Vagina (tissue), 2 donors: ENCODE results near the gene TBX10.

Source experiments
- POLR2A ChIP-seq, 2 donors: fragments of 450-650 bp; IDR thresholded peaks; one replicate each; pipeline ENCODE4 v1.6.1; 2017; ENCODE audit warnings: antibody characterized with exemption in 2 of 2, mild to moderate bottlenecking in 2 of 2, moderate library complexity in 2 of 2
- POLR2AphosphoS5 ChIP-seq, 2 donors: sonication (generic); formaldehyde crosslinking; IDR thresholded peaks; one replicate each; pipeline ENCODE4 v1.9.0; 2017; ENCODE audit warnings: antibody characterized with exemption in 2 of 2, mild to moderate bottlenecking in 2 of 2, low read depth in 1 of 2; ENCODE audit not compliant: insufficient read depth in 1 of 2
- TF ChIP-seq, protein P1 (sequence below), 3 experiments: fragments of 450-650 bp in 2 of 3; fragments of 200-600 bp in 1 of 3; sonication (generic) in 1 of 3; IDR thresholded peaks; one replicate each; pipeline ENCODE4 v1.5.1; 2017 to 2019; ENCODE audit warnings: antibody characterized with exemption in 3 of 3, mild to moderate bottlenecking in 2 of 3, moderate library complexity in 2 of 3

DNA sequence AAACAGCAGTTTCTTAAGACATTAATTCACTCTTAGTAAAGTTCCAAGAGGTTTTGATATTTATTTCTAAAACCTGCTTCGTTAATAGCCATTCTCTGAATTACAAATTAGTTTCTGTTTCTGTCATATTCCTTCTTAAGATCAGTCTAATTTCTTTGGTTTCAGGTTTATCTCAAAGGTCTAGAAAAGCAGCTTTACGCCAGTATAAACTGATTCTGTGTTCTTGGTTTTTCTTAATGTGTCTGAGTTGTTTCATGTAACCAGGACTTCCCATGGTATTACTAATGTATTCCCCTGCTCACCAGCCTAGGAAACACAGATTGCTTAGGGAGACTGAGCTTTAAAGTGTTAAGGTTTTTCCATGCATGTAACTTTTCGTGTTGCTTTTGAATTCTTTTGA, 17.7 kb upstream of the TBX10 start:
- TF ChIP-seq POLR2AphosphoS5 (IDR thresholded peaks at IDR 0.05; ENCODE audit: insufficient read depth in 1 of 2, low read depth in 1 of 2) (no peak), POLR2A (IDR thresholded peaks at IDR 0.05) (no peak)
- TF ChIP-seq, protein P1, sequence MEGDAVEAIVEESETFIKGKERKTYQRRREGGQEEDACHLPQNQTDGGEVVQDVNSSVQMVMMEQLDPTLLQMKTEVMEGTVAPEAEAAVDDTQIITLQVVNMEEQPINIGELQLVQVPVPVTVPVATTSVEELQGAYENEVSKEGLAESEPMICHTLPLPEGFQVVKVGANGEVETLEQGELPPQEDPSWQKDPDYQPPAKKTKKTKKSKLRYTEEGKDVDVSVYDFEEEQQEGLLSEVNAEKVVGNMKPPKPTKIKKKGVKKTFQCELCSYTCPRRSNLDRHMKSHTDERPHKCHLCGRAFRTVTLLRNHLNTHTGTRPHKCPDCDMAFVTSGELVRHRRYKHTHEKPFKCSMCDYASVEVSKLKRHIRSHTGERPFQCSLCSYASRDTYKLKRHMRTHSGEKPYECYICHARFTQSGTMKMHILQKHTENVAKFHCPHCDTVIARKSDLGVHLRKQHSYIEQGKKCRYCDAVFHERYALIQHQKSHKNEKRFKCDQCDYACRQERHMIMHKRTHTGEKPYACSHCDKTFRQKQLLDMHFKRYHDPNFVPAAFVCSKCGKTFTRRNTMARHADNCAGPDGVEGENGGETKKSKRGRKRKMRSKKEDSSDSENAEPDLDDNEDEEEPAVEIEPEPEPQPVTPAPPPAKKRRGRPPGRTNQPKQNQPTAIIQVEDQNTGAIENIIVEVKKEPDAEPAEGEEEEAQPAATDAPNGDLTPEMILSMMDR (IDR thresholded peaks at IDR 0.05) = no peak
